GM12865 (cell line): Measurements from ENCODE around the gene SURF1.
"Not testable (repeated sequence)": the region's sequence is repeated elsewhere in the genome, so short reads cannot be mapped to it uniquely, and the experiment has no call there.

Source experiments
- DNase-seq: peaks from one replicate; pipeline ENCODE4 v3.0.0; 2010; ENCODE audit warnings: low read depth
- H3K4me3 ChIP-seq: 2 replicates; pipeline ENCODE4 v1.5.1; 2011; ENCODE audit warnings: mild to moderate bottlenecking, low read depth, low read length, control low read depth
- TF ChIP-seq, protein P1 (sequence below): IDR thresholded peaks from 2 replicates; pipeline ENCODE4 v1.5.1; 2011; ENCODE audit warnings: low read length, control low read depth, low read depth, inconsistent platforms; ENCODE audit not compliant: insufficient read depth; ENCODE audit errors: missing control alignments

Gene SURF1

DNA sequence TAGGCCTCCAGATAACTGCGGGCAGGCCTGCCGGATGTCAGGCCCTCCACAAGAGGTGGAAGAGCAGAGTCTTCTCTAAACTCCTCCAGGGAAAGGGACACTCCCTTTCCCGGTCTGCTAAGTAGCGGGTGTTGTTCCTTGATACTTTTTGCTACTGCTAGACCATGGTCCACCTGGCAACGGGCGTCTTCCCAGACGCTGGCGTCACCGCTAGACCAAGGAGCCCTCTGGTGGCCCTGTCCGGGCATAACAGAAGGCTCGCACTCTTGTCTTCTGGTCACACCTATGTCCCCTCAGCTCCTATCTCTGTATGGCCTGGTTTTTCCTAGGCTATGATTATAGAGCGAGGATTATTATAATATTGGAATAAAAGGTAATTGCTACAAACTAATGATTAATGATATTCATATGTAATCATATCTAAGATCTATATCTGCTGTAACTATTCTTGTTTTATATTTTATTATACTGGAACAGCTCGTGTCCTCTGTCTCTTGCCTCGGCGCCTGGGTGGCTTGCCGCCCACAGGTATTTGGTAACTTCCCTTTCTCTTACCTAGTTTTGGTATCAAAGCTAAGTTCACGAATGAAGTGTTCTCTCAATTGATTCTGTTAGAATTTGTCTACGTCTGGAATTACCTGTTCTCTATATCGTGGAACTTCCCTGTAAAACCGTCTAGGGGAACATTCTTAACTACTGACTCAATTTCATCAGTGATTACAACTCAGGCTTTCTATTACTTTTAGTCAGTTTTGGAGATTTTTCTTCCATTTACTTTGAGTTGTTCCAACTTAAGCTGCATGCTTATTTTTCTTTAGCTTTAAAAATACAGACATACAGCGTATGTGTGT, 26.8 kb downstream of the SURF1 start:
- not testable (repeated sequence) for DNase-seq
- TF ChIP-seq, protein P1, sequence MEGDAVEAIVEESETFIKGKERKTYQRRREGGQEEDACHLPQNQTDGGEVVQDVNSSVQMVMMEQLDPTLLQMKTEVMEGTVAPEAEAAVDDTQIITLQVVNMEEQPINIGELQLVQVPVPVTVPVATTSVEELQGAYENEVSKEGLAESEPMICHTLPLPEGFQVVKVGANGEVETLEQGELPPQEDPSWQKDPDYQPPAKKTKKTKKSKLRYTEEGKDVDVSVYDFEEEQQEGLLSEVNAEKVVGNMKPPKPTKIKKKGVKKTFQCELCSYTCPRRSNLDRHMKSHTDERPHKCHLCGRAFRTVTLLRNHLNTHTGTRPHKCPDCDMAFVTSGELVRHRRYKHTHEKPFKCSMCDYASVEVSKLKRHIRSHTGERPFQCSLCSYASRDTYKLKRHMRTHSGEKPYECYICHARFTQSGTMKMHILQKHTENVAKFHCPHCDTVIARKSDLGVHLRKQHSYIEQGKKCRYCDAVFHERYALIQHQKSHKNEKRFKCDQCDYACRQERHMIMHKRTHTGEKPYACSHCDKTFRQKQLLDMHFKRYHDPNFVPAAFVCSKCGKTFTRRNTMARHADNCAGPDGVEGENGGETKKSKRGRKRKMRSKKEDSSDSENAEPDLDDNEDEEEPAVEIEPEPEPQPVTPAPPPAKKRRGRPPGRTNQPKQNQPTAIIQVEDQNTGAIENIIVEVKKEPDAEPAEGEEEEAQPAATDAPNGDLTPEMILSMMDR, result peak; percentile 46

DNA sequence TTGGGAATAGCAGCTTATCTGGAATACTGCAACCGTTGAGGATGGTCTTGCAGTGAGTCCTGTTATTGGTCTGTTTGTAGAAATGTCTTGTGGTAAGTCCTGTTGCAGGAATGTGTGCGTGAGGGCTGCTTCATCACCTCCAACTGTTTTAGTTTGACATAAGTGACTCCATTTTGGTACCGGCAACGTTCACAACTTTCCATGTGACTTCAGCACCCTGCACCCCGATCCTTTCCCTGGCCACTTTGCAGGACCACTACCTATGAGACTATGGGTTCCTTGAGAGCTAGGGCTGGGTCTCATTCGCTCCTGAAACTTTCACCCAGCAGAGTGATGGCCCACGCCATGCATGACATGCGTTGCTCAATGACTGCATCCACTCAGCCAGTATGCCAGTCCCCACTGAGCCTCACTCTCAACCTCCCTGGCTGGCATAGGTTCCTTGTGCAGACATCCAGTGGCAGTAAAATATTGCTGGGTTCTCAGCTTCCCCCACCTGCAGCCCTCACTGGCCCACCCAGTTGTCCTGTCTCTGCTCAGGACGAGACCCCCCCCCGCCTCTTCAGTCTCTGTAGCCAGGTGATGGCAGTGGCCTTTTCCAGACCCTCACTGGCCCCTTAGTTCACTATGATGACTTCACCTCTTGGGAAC, 28.3 kb downstream of the SURF1 start:
- DNase-seq, result no peak
- no peak overlapping the region for H3K4me3 ChIP-seq
- TF ChIP-seq, protein P1, result no peak

More for the DNA sequence above, 26.8 kb downstream of the SURF1 start:
- H3K4me3 ChIP-seq, result not testable (repeated sequence)

DNA sequence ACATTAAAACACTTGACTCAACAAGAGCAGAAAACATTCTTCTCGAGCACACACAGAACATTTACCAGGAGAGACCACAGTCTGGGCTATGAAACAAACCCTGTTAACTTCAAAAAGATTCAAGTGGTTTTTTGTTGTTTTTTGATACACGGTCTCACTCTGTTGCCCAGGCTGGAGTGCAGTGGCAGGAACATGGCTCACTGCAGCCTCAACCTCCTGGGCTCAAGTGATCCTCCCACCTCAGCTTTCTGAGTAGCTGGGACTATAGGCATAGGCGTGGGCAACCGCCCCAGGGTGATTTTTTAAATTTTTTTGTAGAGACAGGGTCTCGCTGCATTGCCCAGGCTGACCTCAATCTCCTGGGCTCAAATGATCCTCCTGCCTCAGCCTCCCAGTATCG, 29.3 kb downstream of the SURF1 start:
- DNase-seq, H3K4me3 ChIP-seq: not testable (repeated sequence)

DNA sequence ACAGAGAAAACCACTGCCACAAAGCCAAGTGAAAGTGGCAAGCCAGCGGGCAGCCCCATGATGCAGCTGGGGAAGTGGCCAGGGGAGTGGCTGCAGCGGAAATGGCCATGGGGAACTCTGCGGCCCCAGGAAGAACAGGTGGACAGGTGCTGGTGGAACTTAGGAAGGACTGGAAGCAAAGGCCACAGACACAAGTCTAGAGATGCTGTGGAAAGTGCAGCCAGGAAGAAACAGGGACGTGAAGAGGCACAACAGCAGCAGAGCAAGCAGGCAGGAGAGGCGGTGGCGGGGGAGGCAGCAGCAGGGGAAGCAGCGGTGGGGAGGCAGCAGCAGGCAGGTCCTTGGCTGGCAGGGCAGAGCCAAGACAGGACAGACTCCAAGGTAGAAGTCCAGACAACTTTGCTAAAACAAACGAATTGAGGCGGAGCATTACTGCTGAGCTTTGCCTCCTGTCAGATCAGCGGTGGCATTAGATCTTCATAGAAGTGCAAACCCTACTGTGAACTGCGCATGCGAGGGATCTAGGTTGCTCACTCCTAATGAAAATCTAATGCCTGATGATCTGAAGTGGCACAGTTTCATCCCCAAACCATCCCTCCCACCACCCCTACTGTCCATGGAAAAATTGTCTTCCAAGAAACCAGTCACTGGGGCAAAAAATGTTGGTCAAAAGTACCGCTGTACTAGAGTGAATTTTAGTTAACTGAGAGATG, 32.1 kb downstream of the SURF1 start:
- DNase-seq, result no peak
- TF ChIP-seq, protein P1, result no peak
- H3K4me3 ChIP-seq, result no peak overlapping the region

DNA sequence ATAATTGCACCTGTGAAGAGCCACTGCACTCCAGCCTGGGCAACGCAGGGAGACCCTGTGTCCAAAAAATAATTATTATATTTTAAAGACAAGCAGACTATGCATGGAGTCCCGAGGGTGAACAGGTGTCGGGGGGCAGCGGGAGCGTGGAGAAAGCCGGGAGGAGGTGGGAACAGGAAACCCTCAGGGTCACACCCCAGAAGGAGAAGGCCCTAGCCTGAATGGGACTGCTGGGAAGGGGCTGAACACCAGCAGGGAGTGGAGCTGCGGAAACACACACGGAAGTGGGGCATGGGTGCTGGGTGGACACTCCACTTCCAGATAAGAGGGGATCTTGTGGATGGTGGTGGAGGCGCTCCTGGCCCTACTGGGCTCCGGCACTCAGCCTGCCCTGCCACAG, 33.1 kb downstream of the SURF1 start:
- TF ChIP-seq, protein P1, result no peak
- H3K4me3 ChIP-seq, result no peak overlapping the region
- DNase-seq, result no peak

DNA sequence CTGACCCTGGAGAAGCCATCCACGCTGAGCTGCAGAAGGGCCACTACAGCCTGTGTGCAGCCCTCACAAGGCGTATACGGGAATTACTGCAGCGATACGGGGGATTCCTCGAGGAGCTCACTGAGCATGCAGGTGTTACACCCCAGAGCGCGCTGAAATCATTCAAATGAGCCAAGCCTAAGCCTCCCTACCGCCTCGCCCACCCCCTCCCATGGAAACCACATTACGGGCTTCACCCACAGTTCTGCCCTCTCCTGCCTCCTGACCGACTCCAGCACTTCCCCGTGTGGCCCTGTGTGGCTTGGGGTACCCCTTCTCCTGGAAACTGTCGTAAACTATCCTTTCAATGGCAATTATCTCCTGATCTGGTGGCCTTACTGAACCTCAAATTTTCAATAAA, 33.6 kb downstream of the SURF1 start:
- DNase-seq, result no peak
- no peak overlapping the region for H3K4me3 ChIP-seq
- TF ChIP-seq, protein P1, result no peak

DNA sequence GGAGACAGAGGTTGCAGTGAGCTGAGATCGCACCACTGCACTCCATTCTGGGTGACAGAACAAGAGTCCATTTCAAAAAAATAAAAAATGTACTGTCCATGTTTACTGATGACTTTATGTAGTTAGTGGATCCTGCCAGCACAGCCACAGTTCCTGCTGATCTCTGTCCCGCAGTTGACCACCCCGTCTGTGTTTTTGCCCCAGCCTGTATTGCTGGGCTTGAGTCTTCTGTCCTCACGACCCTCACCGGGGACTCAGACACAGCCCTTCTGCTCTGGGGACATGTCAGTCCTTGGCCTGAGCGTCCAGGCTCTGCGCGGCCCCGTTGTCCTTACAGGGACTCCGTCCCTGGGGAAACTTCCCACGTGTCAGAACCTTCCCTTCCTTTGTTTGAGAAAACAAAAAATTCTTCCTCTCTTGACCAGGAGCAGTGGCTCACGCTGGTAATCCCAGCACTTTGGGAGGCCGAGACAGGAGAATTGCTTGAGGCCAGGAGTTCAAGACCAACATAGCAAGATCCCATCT, 34.8 kb downstream of the SURF1 start:
- TF ChIP-seq, protein P1, result no peak
- no peak for DNase-seq
- no peak overlapping the region for H3K4me3 ChIP-seq
